ENCODE measurements around the gene AFF2. TPM values are rescaled to one million over a fixed set of nuclear protein-coding genes. Genes with fewer than 3 reads are reported as not detected.

AFF2 gene
- total and polyA plus RNA-seq, 4 donors: 1.2 to 13.0 (median 3.9) TPM

GRCh38 chrX:148574237-148574973, 74.0 kb downstream of the AFF2 start:
- Histone ChIP-seq H3K9ac (ENCODE audit: insufficient read depth in 1 of 2, low read length in 2 of 2) (no peak overlapping the region), H3K27ac (ENCODE audit: low read depth in 1 of 2, low read length in 1 of 2) (no peak overlapping the region), H3K4me3 (no peak overlapping the region), H3K4me1 (ENCODE audit: control insufficient read depth in 5 of 5, insufficient read depth in 5 of 5, low read length in 5 of 5) (no peaks in the 10 kb centered on the region), H3K9me3 (ENCODE audit: control insufficient read depth in 4 of 4, insufficient read depth in 3 of 4, low read length in 3 of 4) (no peaks in the 10 kb centered on the region), H3K27me3 (ENCODE audit: control insufficient read depth in 3 of 3, insufficient read depth in 3 of 3, low read length in 2 of 3) (peaks cover 0 to 3% (median 0%) of the 10 kb centered on the region in 3 donors), H3K36me3 (ENCODE audit: control insufficient read depth in 4 of 4, insufficient read depth in 4 of 4, low read length in 4 of 4) (no peaks in the 10 kb centered on the region)
- 55 to 85% methylated on average over 3 of the region's 3 CpGs for WGBS, 2 donors
- no peak for ATAC-seq (ENCODE audit: insufficient read depth, low FRiP score)
- no peak for DNase-seq
- TF ChIP-seq CTCF (IDR thresholded peaks at IDR 0.05; ENCODE audit: control extremely low read depth, extremely low read depth): no peak

- Histone ChIP-seq H3K9ac (ENCODE audit: insufficient read depth in 1 of 2, low read length in 2 of 2) (no peak overlapping the region), H3K9me3 (ENCODE audit: control insufficient read depth in 4 of 4, insufficient read depth in 3 of 4, low read length in 3 of 4) (no peaks in the 10 kb centered on the region), H3K4me1 (ENCODE audit: control insufficient read depth in 5 of 5, insufficient read depth in 5 of 5, low read length in 5 of 5) (no peaks in the 10 kb centered on the region), H3K27me3 (ENCODE audit: control insufficient read depth in 3 of 3, insufficient read depth in 3 of 3, low read length in 2 of 3) (peaks cover 0 to 6% (median 0%) of the 10 kb centered on the region in 3 donors), H3K36me3 (ENCODE audit: control insufficient read depth in 4 of 4, insufficient read depth in 4 of 4, low read length in 4 of 4) (no peaks in the 10 kb centered on the region), H3K27ac (ENCODE audit: low read depth in 1 of 2, low read length in 1 of 2) (no peak overlapping the region), H3K4me3 (no peak overlapping the region)
- ATAC-seq (ENCODE audit: insufficient read depth, low FRiP score) (no peak), DNase-seq (no peak)
- no peak for TF ChIP-seq CTCF (IDR thresholded peaks at IDR 0.05; ENCODE audit: control extremely low read depth, extremely low read depth)
- 70 to 90% methylated on average over 6 of the region's 6 CpGs for WGBS, 2 donors
These were observed 76.0 kb downstream of the AFF2 start for GRCh38 chrX:148576396-148576795.

GRCh38 chrX:148577741-148578140, 77.3 kb downstream of the AFF2 start:
- 68 to 89% methylated on average over 3 of the region's 3 CpGs for WGBS, 2 donors
- peaks cover 0 to 6% (median 0%) of the 10 kb centered on the region in 3 donors for H3K27me3 ChIP-seq (ENCODE audit: control insufficient read depth in 3 of 3, insufficient read depth in 3 of 3, low read length in 2 of 3)
- TF ChIP-seq CTCF (IDR thresholded peaks at IDR 0.05; ENCODE audit: control extremely low read depth, extremely low read depth): no peak
- H3K9me3 ChIP-seq (ENCODE audit: control insufficient read depth in 4 of 4, insufficient read depth in 3 of 4, low read length in 3 of 4): no peaks in the 10 kb centered on the region
- H3K27ac ChIP-seq (ENCODE audit: low read depth in 1 of 2, low read length in 1 of 2): no peak overlapping the region
- no peak overlapping the region for H3K9ac ChIP-seq (ENCODE audit: insufficient read depth in 1 of 2, low read length in 2 of 2)
- H3K36me3 ChIP-seq (ENCODE audit: control insufficient read depth in 4 of 4, insufficient read depth in 4 of 4, low read length in 4 of 4): no peaks in the 10 kb centered on the region
- H3K4me1 ChIP-seq (ENCODE audit: control insufficient read depth in 5 of 5, insufficient read depth in 5 of 5, low read length in 5 of 5): no peaks in the 10 kb centered on the region
- ATAC-seq (ENCODE audit: insufficient read depth, low FRiP score) (no peak), DNase-seq (no peak)
- no peak overlapping the region for H3K4me3 ChIP-seq
